Measurements from ENCODE around the gene MEG3.

Gene MEG3

GRCh38 chr14:100882991-100883788, 57.3 kb downstream of the MEG3 start:
- H3K4me1 ChIP-seq (ENCODE audit: control insufficient read depth, low read length) = no peaks in the 10 kb centered on the region
- H3K27me3 ChIP-seq (ENCODE audit: control insufficient read depth, low read length) = peaks cover 4% of the 10 kb centered on the region; the same call in 1 of the 2 replicates
- no peak for TF ChIP-seq EZH2phosphoT487 (IDR thresholded peaks at IDR 0.05; ENCODE audit: borderline replicate concordance, low read length)
- TF ChIP-seq, protein P1, sequence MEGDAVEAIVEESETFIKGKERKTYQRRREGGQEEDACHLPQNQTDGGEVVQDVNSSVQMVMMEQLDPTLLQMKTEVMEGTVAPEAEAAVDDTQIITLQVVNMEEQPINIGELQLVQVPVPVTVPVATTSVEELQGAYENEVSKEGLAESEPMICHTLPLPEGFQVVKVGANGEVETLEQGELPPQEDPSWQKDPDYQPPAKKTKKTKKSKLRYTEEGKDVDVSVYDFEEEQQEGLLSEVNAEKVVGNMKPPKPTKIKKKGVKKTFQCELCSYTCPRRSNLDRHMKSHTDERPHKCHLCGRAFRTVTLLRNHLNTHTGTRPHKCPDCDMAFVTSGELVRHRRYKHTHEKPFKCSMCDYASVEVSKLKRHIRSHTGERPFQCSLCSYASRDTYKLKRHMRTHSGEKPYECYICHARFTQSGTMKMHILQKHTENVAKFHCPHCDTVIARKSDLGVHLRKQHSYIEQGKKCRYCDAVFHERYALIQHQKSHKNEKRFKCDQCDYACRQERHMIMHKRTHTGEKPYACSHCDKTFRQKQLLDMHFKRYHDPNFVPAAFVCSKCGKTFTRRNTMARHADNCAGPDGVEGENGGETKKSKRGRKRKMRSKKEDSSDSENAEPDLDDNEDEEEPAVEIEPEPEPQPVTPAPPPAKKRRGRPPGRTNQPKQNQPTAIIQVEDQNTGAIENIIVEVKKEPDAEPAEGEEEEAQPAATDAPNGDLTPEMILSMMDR (IDR thresholded peaks at IDR 0.05; ENCODE audit: low read depth, low read length, poor library complexity, severe bottlenecking) = no peak
- H3K27ac ChIP-seq (ENCODE audit: low read depth, low read length) = no peak overlapping the region
- H3K9me3 ChIP-seq (ENCODE audit: control insufficient read depth, insufficient read depth, low read length) = no peaks in the 10 kb centered on the region; the same call in 1 of the 2 replicates
- H4K20me1 ChIP-seq (ENCODE audit: control insufficient read depth, insufficient read depth, low read depth, low read length) = no peaks in the 10 kb centered on the region
- H3K4me2 ChIP-seq (ENCODE audit: low read length) = no peak overlapping the region
- H3K79me2 ChIP-seq (ENCODE audit: control insufficient read depth, low read length) = no peaks in the 10 kb centered on the region
- H3K36me3 ChIP-seq (ENCODE audit: control insufficient read depth, low read length) = no peaks in the 10 kb centered on the region
- H3K9me2 ChIP-seq (replicated peaks; ENCODE audit: control insufficient read depth, low read length) = no peaks in the 10 kb centered on the region
- no peaks in the 10 kb centered on the region for H3F3A ChIP-seq (ENCODE audit: control insufficient read depth, insufficient read depth)
- H3K4me3 ChIP-seq (ENCODE audit: low read length) = no peak overlapping the region

DNA sequence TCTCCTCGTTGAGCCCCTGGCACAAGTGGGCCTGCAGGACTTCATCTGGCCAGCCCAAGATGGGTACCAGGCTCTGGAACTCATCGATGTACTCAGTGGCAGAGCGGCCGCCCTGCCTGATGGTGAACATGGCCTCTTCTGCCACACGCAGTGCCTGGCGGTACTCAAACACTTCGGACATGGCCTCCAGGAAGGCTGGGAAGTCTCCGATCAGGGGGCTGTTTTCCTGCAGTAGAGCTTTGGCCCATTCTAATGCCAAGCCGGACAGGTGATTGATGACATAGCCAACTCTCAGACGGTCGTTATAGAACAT, 57.8 kb downstream of the MEG3 start:
- no peaks in the 10 kb centered on the region for H3K79me2 ChIP-seq (ENCODE audit: control insufficient read depth, low read length)
- H3K27me3 ChIP-seq (ENCODE audit: control insufficient read depth, low read length) = peaks cover 4% of the 10 kb centered on the region; the same call in 1 of the 2 replicates
- H3K27ac ChIP-seq (ENCODE audit: low read depth, low read length) = no peak overlapping the region
- H3F3A ChIP-seq (ENCODE audit: control insufficient read depth, insufficient read depth) = no peaks in the 10 kb centered on the region
- H3K4me2 ChIP-seq (ENCODE audit: low read length) = no peak overlapping the region
- H3K9me2 ChIP-seq (replicated peaks; ENCODE audit: control insufficient read depth, low read length) = no peaks in the 10 kb centered on the region
- H4K20me1 ChIP-seq (ENCODE audit: control insufficient read depth, insufficient read depth, low read depth, low read length) = no peaks in the 10 kb centered on the region
- H3K4me1 ChIP-seq (ENCODE audit: control insufficient read depth, low read length) = no peaks in the 10 kb centered on the region
- H3K9me3 ChIP-seq (ENCODE audit: control insufficient read depth, insufficient read depth, low read length) = no peaks in the 10 kb centered on the region; the same call in 1 of the 2 replicates
- no peaks in the 10 kb centered on the region for H3K36me3 ChIP-seq (ENCODE audit: control insufficient read depth, low read length)
- no peak overlapping the region for H3K4me3 ChIP-seq (ENCODE audit: low read length)
- TF ChIP-seq EZH2phosphoT487 (IDR thresholded peaks at IDR 0.05; ENCODE audit: borderline replicate concordance, low read length) = no peak
- TF ChIP-seq, protein P1 (IDR thresholded peaks at IDR 0.05; ENCODE audit: low read depth, low read length, poor library complexity, severe bottlenecking) = no peak

- Histone ChIP-seq H3K4me1 (ENCODE audit: control insufficient read depth, low read length) (no peaks in the 10 kb centered on the region), H3K27ac (ENCODE audit: low read depth, low read length) (no peak overlapping the region), H3K27me3 (ENCODE audit: control insufficient read depth, low read length) (peaks cover 4% of the 10 kb centered on the region; the same call in 1 of the 2 replicates), H3K79me2 (ENCODE audit: control insufficient read depth, low read length) (no peaks in the 10 kb centered on the region), H4K20me1 (ENCODE audit: control insufficient read depth, insufficient read depth, low read depth, low read length) (no peaks in the 10 kb centered on the region), H3K4me2 (ENCODE audit: low read length) (no peak overlapping the region), H3F3A (ENCODE audit: control insufficient read depth, insufficient read depth) (no peaks in the 10 kb centered on the region), H3K36me3 (ENCODE audit: control insufficient read depth, low read length) (no peaks in the 10 kb centered on the region), H3K9me2 (replicated peaks; ENCODE audit: control insufficient read depth, low read length) (no peaks in the 10 kb centered on the region), H3K9me3 (ENCODE audit: control insufficient read depth, insufficient read depth, low read length) (no peaks in the 10 kb centered on the region; the same call in 1 of the 2 replicates), H3K4me3 (ENCODE audit: low read length) (no peak overlapping the region)
- no peak for TF ChIP-seq EZH2phosphoT487 (IDR thresholded peaks at IDR 0.05; ENCODE audit: borderline replicate concordance, low read length)
- TF ChIP-seq, protein P1 (IDR thresholded peaks at IDR 0.05; ENCODE audit: low read depth, low read length, poor library complexity, severe bottlenecking) = no peak
Observed at GRCh38 chr14:100884456-100884855, 58.5 kb downstream of the MEG3 start.

Data from DOHH2 (cell line).